HepG2 (cell line): Measurements from ENCODE around the gene CPM. TPM values are rescaled to one million over a fixed set of nuclear protein-coding genes. Genes with fewer than 3 reads are reported as not detected.

Experiments used
- ATAC-seq: fragments of 200-7000 bp; cut with Tn5 transposase; 3 replicates; pipeline ENCODE4 v1.9.1; 2020; ENCODE audit warnings: mild to moderate bottlenecking, moderate library complexity
- BruUV-seq: library from RNA; stranded (reverse); fragments of 400-500 nt; replicated peaks from 2 replicates; lab custom pipeline; 2021; lab: Mats Ljungman, UMichigan
- CTCF ChIA-PET: fragments of 300-600 bp; formaldehyde crosslinking; extraction: SDS; loops from one replicate; lab custom pipeline; 2021; ENCODE audit warnings: low total read pairs, inconsistent platforms, low intra/inter-chr PET ratio; lab: Yijun Ruan, JAX
- POLR2A ChIA-PET: fragments of 350-600 bp; sonication (Branson Sonifier 250); formaldehyde crosslinking; loops from one replicate; lab custom pipeline; 2020; ENCODE audit warnings: antibody characterized with exemption, inconsistent platforms; lab: Yijun Ruan, JAX
- DNase-seq: peaks from one replicate; pipeline ENCODE4 v3.0.0-alpha.2; 2015; ENCODE audit warnings: low spot score
- FAIRE-seq: peaks from 3 replicates; lab custom pipeline; 2011; peaks lifted over from hg19 to GRCh38; lab: Jason Lieb, UNC
- H2AFZ ChIP-seq: one replicate; pipeline ENCODE4 v1.6.1; 2011; ENCODE audit warnings: low read length, inconsistent platforms
- H3K27ac ChIP-seq: fragments of 300-600 bp; 3 replicates; pipeline ENCODE4 v1.8.0; 2011; ENCODE audit warnings: mixed run types, mild to moderate bottlenecking, mixed read lengths, low read length, inconsistent platforms; ENCODE audit not compliant: insufficient read depth; ENCODE audit errors: extremely low read length
- H3K27me3 ChIP-seq, 2 experiments: fragments of 200-600 bp in 1 of 2; 2 replicates in 1 of 2; 3 replicates in 1 of 2; pipeline versions ENCODE4 v1.6.0 to v1.8.0; 2011; ENCODE audit warnings: low read length in 2 of 2, mild to moderate bottlenecking in 2 of 2, moderate library complexity in 2 of 2, inconsistent platforms in 1 of 2; ENCODE audit not compliant: insufficient read depth in 2 of 2, control insufficient read depth in 1 of 2
- H3K36me3 ChIP-seq, 2 experiments: fragments of 200-600 bp in 1 of 2; replicated peaks in 1 of 2; 2 replicates in 1 of 2; 3 replicates in 1 of 2; pipeline versions ENCODE4 v1.5.1 to v1.8.0; 2011; ENCODE audit warnings: low read length in 2 of 2, inconsistent platforms in 1 of 2; ENCODE audit not compliant: insufficient read depth in 2 of 2, control insufficient read depth in 1 of 2
- H3K4me1 ChIP-seq: 2 replicates; pipeline ENCODE4 v1.5.1; 2012; ENCODE audit warnings: low read length, inconsistent platforms; ENCODE audit not compliant: insufficient read depth
- H3K4me2 ChIP-seq: 2 replicates; pipeline ENCODE4 v1.6.0; 2011; ENCODE audit warnings: low read depth, low read length, inconsistent platforms
- H3K4me3 ChIP-seq, 3 experiments: fragments of 200-600 bp in 1 of 3; sonication (generic), shearing (Covaris generic) in 1 of 3; replicated peaks in 1 of 3; 2 replicates each; pipeline ENCODE4 v1.5.1; 2011 to 2016; ENCODE audit warnings: low read length in 3 of 3, inconsistent platforms in 2 of 3, low read depth in 2 of 3, mild to moderate bottlenecking in 2 of 3, control low read depth in 1 of 3, mixed read lengths in 1 of 3; ENCODE audit not compliant: insufficient read depth in 1 of 3
- H3K79me2 ChIP-seq: one replicate; pipeline ENCODE4 v1.6.1; 2011; ENCODE audit warnings: low read length, inconsistent platforms; ENCODE audit not compliant: insufficient read depth
- H3K9ac ChIP-seq: 2 replicates; pipeline ENCODE4 v1.6.0; 2011; ENCODE audit warnings: mild to moderate bottlenecking, low read depth, low read length, inconsistent platforms; ENCODE audit not compliant: insufficient read depth
- H3K9me3 ChIP-seq: 2 replicates; pipeline ENCODE4 v1.5.1; 2012; ENCODE audit warnings: mild to moderate bottlenecking, low read length
- H4K20me1 ChIP-seq: 2 replicates; pipeline ENCODE4 v1.6.0; 2011; ENCODE audit warnings: inconsistent platforms, mild to moderate bottlenecking, low read length, moderate library complexity; ENCODE audit not compliant: insufficient read depth
- BRD4 ChIP-seq: sonication (generic); formaldehyde crosslinking; IDR thresholded peaks from 2 replicates; pipeline ENCODE4 v1.4.0; 2020; ENCODE audit warnings: missing genetic modification reagents
- CCDC6 ChIP-seq: sonication (generic); formaldehyde crosslinking; IDR thresholded peaks from 2 replicates; pipeline ENCODE4 v1.8.1; 2022; ENCODE audit warnings: mild to moderate bottlenecking, missing genetic modification reagents, moderate library complexity
- CHD2 ChIP-seq: IDR thresholded peaks from 2 replicates; pipeline ENCODE4 v1.6.1; 2011; ENCODE audit warnings: low read depth, low read length, improper control_type of control experiment
- CHD4 ChIP-seq: fragments of 200-600 bp; sonication (generic); IDR thresholded peaks from 2 replicates; pipeline ENCODE4 v1.7.0; 2017; ENCODE audit warnings: mild to moderate bottlenecking, low read length, borderline replicate concordance
- CREB1 ChIP-seq, 2 experiments: fragments of 450-650 bp in 1 of 2; IDR thresholded peaks; 2 replicates each; pipeline ENCODE4 v1.6.1; 2016 to 2017; ENCODE audit warnings: control low read depth in 1 of 2, mild to moderate bottlenecking in 1 of 2, missing compliant biosample characterization in 1 of 2, missing genetic modification characterization in 1 of 2
- HIC2 ChIP-seq: sonication (generic); formaldehyde crosslinking; IDR thresholded peaks from 2 replicates; pipeline ENCODE4 v1.9.0; 2022; ENCODE audit warnings: low read depth, missing genetic modification reagents
- NAIF1 ChIP-seq: sonication (generic); formaldehyde crosslinking; IDR thresholded peaks from 2 replicates; pipeline ENCODE4 v1.5.0; 2020; ENCODE audit warnings: mild to moderate bottlenecking, missing genetic modification reagents, borderline replicate concordance
- NCOA2 ChIP-seq: sonication (generic); formaldehyde crosslinking; IDR thresholded peaks from 2 replicates; pipeline ENCODE4 v1.8.0; 2022; ENCODE audit warnings: inconsistent platforms
- PAF1 ChIP-seq: IDR thresholded peaks from 2 replicates; pipeline ENCODE4 v1.6.1; 2016; ENCODE audit warnings: missing genetic modification reagents, missing compliant biosample characterization
- POLR2AphosphoS2 ChIP-seq: IDR thresholded peaks from 2 replicates; pipeline ENCODE4 v1.6.1; 2011; ENCODE audit warnings: low read depth, low read length, improper control_type of control experiment
- SNAPC2 ChIP-seq: sonication (generic); formaldehyde crosslinking; IDR thresholded peaks from 2 replicates; pipeline ENCODE4 v1.8.1; 2022; ENCODE audit warnings: mild to moderate bottlenecking, missing genetic modification reagents
- ZBTB4 ChIP-seq: sonication (generic); formaldehyde crosslinking; IDR thresholded peaks from 2 replicates; pipeline ENCODE4 v1.4.0; 2020; ENCODE audit warnings: missing genetic modification reagents, mild to moderate bottlenecking, borderline replicate concordance
- ZNF773 ChIP-seq: sonication (generic); formaldehyde crosslinking; IDR thresholded peaks from 2 replicates; pipeline ENCODE4 v1.4.0; 2020; ENCODE audit warnings: missing genetic modification reagents, borderline replicate concordance
- ZNF839 ChIP-seq: sonication (generic); formaldehyde crosslinking; IDR thresholded peaks from 2 replicates; pipeline ENCODE4 v1.4.0; 2020; ENCODE audit warnings: missing genetic modification reagents, mild to moderate bottlenecking, borderline replicate concordance
- ZSCAN21 ChIP-seq: sonication (generic); formaldehyde crosslinking; IDR thresholded peaks from 2 replicates; pipeline ENCODE4 v1.8.0; 2022; ENCODE audit warnings: mild to moderate bottlenecking, missing genetic modification reagents, moderate library complexity, borderline replicate concordance
- WGBS: methylation state at CpG from one replicate; pipeline ENCODE4 v1.1.6; 2017; ENCODE audit warnings: low lambda C conversion rate; 5-methylcytosine and 5-hydroxymethylcytosine counted together
- in situ Hi-C: cut with HindIII; loops from 2 replicates; pipeline ENCODE4 v1.10.0; 2017; ENCODE audit warnings: low pct_unique_long_range_greater_than_20kb; ENCODE audit not compliant: extremely low pct_ligation_motif_present
- intact Hi-C: fragments of 100-400 bp; cut with micrococcal nuclease; formaldehyde crosslinking; loops from one replicate; pipeline ENCODE4 v1.10.0; 2022; ENCODE audit not compliant: unreplicated experiment
- polyA plus RNA-seq, 8 experiments: library from polyadenylated mRNA; depleted of rRNA in 3 of 8; stranded (reverse) in 7 of 8; unstranded in 1 of 8; fragments of >200 nt; fragmentation: Illumina TruSeq in 4 of 8; extraction: Trizol in 4 of 8; gene quantifications; 2 replicates each; pipeline versions ENCODE4 v1.2.1 to v1.2.3, GENCODE V29; 2011 to 2016; ENCODE audit warnings: low read depth in 4 of 8, missing spikeins in 1 of 8, mixed read lengths in 1 of 8; ENCODE audit not compliant: insufficient read depth in 1 of 8
- total RNA-seq, 5 experiments: library from RNA; depleted of rRNA; stranded (reverse); fragments of >200 nt; fragmentation: Illumina TruSeq; extraction: Trizol; gene quantifications; 2 replicates each; pipeline ENCODE4 v1.2.3, GENCODE V29; 2016; ENCODE audit warnings: low read depth in 1 of 5

The CPM gene
- total and polyA plus RNA-seq, 2 of the 13 experiments (the other 11 are each of a cell fraction or from before 2014, with no cell fraction given) = not detected

- CTCF ChIA-PET = no interaction called here
- no peak overlapping the region for H3K9ac ChIP-seq
- H3K79me2 ChIP-seq = no peaks in the 10 kb centered on the region
- H3K4me3 ChIP-seq = no peak overlapping the region
- H3K4me1 ChIP-seq = no peaks in the 10 kb centered on the region
- POLR2A ChIA-PET = no interaction called here
- H3K36me3 ChIP-seq = no peaks in the 10 kb centered on the region
- H3K27ac ChIP-seq = no peak overlapping the region
- in situ Hi-C loops (loop anchor here (5.0 kb wide), 1 partner anchor 202 kb away; no protein-coding TSS in a partner anchor), intact Hi-C loops (no loop called here)
- ATAC-seq (no peak), FAIRE-seq (no peak), DNase-seq (no peak)
- no peaks in the 10 kb centered on the region for H3K9me3 ChIP-seq
- H3K27me3 ChIP-seq = peaks cover 0 to 2% of the 10 kb centered on the region in 2 experiments; a peak in 1 of 5 replicates
- TF ChIP-seq CHD2 (no peak), CHD4 (no peak), SNAPC2 (CRISPR knock-in tag) (no peak)
- BruUV-seq = no TSS peak
- no peak overlapping the region for H3K4me2 ChIP-seq
- H2AFZ ChIP-seq = no peak overlapping the region
- WGBS = 18% methylated on average over 5 of the region's 6 CpGs
- H4K20me1 ChIP-seq = no peaks in the 10 kb centered on the region
Measured at GRCh38 chr12:68870443-68870842, 62.5 kb downstream of the CPM start.

- TF ChIP-seq NAIF1 (CRISPR knock-in tag) (no peak), ZNF773 (CRISPR knock-in tag) (no peak), CREB1 (IDR thresholded peaks at IDR 0.05) (no peak), CREB1 (CRISPR knock-in tag; IDR thresholded peaks at IDR 0.05) (no peak), NCOA2 (CRISPR knock-in tag) (no peak), CCDC6 (CRISPR knock-in tag) (no peak), PAF1 (no peak), HIC2 (CRISPR knock-in tag) (no peak), ZSCAN21 (no peak), ZBTB4 (CRISPR knock-in tag) (no peak), POLR2AphosphoS2 (no peak), BRD4 (CRISPR knock-in tag) (no peak), ZNF839 (CRISPR knock-in tag) (no peak)
- H3K9me3 ChIP-seq = no peaks in the 10 kb centered on the region
- H3K4me3 ChIP-seq = no peak overlapping the region
- intact Hi-C loops (no loop called here), in situ Hi-C loops (loop anchor here (5.0 kb wide), 1 partner anchor 202 kb away; no protein-coding TSS in a partner anchor)
- DNase-seq (no peak), FAIRE-seq (no peak), ATAC-seq (no peak)
- no peak overlapping the region for H3K4me2 ChIP-seq
- no TSS peak for BruUV-seq
- ChIA-PET POLR2A (no interaction called here), CTCF (no interaction called here)
- no peaks in the 10 kb centered on the region for H4K20me1 ChIP-seq
- peaks cover 0 to 2% of the 10 kb centered on the region in 2 experiments; a peak in 1 of 5 replicates for H3K27me3 ChIP-seq
- no peak overlapping the region for H2AFZ ChIP-seq
- no peaks in the 10 kb centered on the region for H3K36me3 ChIP-seq
- no peaks in the 10 kb centered on the region for H3K79me2 ChIP-seq
- WGBS = 0% methylated on average over 3 of the region's 5 CpGs
- H3K27ac ChIP-seq = no peak overlapping the region
- no peaks in the 10 kb centered on the region for H3K4me1 ChIP-seq
- no peak overlapping the region for H3K9ac ChIP-seq
Measured at GRCh38 chr12:68870011-68870410, 63.0 kb downstream of the CPM start.
